Transverse colon (tissue), 3 donors: Measurements from ENCODE around the gene SLC5A1.

Source experiments
- CTCF ChIP-seq, 5 experiments: fragments of 200-600 bp in 3 of 5; fragments of 450-650 bp in 2 of 5; sonication (generic) in 3 of 5; IDR thresholded peaks; 1 replicate in 2 of 5; 2 replicates in 3 of 5; pipeline ENCODE4 v1.5.1; 2016 to 2017; ENCODE audit warnings: antibody characterized with exemption in 5 of 5, inconsistent platforms in 3 of 5, mild to moderate bottlenecking in 2 of 5, moderate library complexity in 1 of 5
- POLR2A ChIP-seq: fragments of 450-650 bp; IDR thresholded peaks from one replicate; pipeline ENCODE4 v1.6.1; 2016; ENCODE audit warnings: antibody characterized with exemption, mild to moderate bottlenecking, moderate library complexity

GRCh38 chr22:32130464-32130863, 87.4 kb downstream of the SLC5A1 start:
- no peak for TF ChIP-seq CTCF (IDR thresholded peaks at IDR 0.05)
- TF ChIP-seq POLR2A, result no peak
